ENCODE measurements around the gene LYSET.

- TF ChIP-seq CTCF (conservative IDR thresholded peaks at IDR 0.05 in 1 of 2, IDR thresholded peaks at IDR 0.05 in 1 of 2; ENCODE audit: low read depth in 1 of 2, low read length in 2 of 2) (no peak), EZH2 (IDR thresholded peaks at IDR 0.05; ENCODE audit: low read length, missing control alignments) (no peak)
These were observed 28.3 kb upstream of the LYSET start for GRCh38 chr14:93156693-93157369.
